ENCODE results near the gene DVL3.

DNA sequence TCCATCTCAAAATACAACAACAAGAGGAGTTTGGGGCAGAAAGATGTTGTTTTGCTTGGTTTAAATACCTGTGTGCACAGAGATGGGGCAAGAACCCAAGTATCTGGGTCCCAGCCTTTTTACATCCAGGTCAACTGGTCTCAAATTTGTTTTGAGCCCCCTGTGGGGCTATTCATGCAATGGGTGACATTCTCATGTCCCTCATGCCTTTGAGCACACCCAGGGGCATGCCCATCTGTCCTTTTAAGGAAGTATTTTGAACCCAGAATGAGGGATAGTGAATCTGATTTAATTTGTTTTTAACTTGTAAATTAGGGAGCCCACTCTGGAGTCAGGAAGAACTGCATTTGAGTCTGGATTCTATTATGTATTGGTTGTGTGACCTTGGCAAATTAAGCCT, 45.6 kb downstream of the DVL3 start:
- TF ChIP-seq EZH2 (IDR thresholded peaks at IDR 0.05; ENCODE audit: low read depth, unreplicated experiment) = no peak
- TF ChIP-seq CTCF (conservative IDR thresholded peaks at IDR 0.05; ENCODE audit: low read depth in 2 of 2) = no peak
- TF ChIP-seq REST (IDR thresholded peaks at IDR 0.05; ENCODE audit: unreplicated experiment) = no peak
- TF ChIP-seq POLR2AphosphoS5 (IDR thresholded peaks at IDR 0.05; ENCODE audit: low read depth) = no peak
- TF ChIP-seq EZH2phosphoT487 (IDR thresholded peaks at IDR 0.05; ENCODE audit: unreplicated experiment) = no peak
- TF ChIP-seq JUNB (IDR thresholded peaks at IDR 0.05; ENCODE audit: unreplicated experiment) = no peak
- TF ChIP-seq STAT1 (IDR thresholded peaks at IDR 0.05; ENCODE audit: unreplicated experiment) = no peak
- no peak for TF ChIP-seq NANOG (IDR thresholded peaks at IDR 0.05; ENCODE audit: borderline replicate concordance)
- TF ChIP-seq CREB1 (CRISPR knock-in tag; IDR thresholded peaks at IDR 0.05; ENCODE audit: low read depth) = no peak
- TF ChIP-seq, protein P1, sequence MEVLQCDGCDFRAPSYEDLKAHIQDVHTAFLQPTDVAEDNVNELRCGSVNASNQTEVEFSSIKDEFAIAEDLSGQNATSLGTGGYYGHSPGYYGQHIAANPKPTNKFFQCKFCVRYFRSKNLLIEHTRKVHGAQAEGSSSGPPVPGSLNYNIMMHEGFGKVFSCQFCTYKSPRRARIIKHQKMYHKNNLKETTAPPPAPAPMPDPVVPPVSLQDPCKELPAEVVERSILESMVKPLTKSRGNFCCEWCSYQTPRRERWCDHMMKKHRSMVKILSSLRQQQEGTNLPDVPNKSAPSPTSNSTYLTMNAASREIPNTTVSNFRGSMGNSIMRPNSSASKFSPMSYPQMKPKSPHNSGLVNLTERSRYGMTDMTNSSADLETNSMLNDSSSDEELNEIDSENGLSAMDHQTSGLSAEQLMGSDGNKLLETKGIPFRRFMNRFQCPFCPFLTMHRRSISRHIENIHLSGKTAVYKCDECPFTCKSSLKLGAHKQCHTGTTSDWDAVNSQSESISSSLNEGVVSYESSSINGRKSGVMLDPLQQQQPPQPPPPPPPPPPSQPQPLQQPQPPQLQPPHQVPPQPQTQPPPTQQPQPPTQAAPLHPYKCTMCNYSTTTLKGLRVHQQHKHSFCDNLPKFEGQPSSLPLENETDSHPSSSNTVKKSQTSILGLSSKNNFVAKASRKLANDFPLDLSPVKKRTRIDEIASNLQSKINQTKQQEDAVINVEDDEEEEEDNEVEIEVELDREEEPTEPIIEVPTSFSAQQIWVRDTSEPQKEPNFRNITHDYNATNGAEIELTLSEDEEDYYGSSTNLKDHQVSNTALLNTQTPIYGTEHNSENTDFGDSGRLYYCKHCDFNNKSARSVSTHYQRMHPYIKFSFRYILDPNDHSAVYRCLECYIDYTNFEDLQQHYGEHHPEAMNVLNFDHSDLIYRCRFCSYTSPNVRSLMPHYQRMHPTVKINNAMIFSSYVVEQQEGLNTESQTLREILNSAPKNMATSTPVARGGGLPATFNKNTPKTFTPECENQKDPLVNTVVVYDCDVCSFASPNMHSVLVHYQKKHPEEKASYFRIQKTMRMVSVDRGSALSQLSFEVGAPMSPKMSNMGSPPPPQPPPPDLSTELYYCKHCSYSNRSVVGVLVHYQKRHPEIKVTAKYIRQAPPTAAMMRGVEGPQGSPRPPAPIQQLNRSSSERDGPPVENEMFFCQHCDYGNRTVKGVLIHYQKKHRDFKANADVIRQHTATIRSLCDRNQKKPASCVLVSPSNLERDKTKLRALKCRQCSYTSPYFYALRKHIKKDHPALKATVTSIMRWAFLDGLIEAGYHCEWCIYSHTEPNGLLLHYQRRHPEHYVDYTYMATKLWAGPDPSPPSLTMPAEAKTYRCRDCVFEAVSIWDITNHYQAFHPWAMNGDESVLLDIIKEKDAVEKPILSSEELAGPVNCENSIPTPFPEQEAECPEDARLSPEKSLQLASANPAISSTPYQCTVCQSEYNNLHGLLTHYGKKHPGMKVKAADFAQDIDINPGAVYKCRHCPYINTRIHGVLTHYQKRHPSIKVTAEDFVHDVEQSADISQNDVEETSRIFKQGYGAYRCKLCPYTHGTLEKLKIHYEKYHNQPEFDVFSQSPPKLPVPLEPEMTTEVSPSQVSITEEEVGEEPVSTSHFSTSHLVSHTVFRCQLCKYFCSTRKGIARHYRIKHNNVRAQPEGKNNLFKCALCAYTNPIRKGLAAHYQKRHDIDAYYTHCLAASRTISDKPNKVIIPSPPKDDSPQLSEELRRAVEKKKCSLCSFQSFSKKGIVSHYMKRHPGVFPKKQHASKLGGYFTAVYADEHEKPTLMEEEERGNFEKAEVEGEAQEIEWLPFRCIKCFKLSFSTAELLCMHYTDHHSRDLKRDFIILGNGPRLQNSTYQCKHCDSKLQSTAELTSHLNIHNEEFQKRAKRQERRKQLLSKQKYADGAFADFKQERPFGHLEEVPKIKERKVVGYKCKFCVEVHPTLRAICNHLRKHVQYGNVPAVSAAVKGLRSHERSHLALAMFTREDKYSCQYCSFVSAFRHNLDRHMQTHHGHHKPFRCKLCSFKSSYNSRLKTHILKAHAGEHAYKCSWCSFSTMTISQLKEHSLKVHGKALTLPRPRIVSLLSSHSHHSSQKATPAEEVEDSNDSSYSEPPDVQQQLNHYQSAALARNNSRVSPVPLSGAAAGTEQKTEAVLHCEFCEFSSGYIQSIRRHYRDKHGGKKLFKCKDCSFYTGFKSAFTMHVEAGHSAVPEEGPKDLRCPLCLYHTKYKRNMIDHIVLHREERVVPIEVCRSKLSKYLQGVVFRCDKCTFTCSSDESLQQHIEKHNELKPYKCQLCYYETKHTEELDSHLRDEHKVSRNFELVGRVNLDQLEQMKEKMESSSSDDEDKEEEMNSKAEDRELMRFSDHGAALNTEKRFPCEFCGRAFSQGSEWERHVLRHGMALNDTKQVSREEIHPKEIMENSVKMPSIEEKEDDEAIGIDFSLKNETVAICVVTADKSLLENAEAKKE (CRISPR knock-in tag; IDR thresholded peaks at IDR 0.05) = no peak
- no peak for TF ChIP-seq ZNF114 (CRISPR knock-in tag; IDR thresholded peaks at IDR 0.05)
